ENCODE data around the gene RAI14. TPM values are rescaled to one million over a fixed set of nuclear protein-coding genes. Genes with fewer than 3 reads are reported as not detected.

Gene RAI14
- total RNA-seq, 2 experiments from 2014 or later: 0.92 to 12.3 TPM

DNA sequence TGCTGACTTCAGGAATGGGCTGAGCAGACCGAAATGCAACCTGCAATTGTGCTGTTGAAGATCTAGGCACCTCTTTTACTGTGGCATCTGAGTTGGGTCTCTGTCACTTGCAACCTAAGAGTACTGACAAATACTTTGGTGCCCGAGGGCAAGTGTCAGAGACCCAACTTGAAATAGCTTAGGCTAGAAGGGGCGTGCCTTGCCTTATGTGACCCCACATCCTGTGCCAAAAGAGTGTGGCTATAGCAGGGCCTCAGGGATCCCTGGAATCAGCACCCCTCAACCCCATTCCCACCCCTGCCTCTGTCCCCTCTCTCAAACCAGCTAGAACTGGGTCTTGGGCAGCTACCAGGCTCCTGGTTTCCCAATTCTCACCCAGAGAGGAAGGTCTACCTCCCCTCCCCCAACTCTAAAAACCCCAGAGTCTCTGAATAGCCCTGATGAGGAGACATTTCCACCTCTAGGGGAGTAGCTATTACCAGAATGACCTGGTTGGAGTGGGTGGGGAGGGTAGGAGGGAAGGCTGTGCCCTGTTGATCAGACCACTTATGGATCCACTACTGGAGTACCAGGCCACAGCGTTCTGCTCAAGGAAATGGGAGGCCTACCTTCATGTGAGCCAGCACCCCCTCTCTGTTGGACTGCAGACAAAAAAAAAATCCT lies 17.5 kb downstream of the RAI14 start:
- Histone ChIP-seq H3K4me3 (ENCODE audit: low read depth, low read length, poor library complexity, severe bottlenecking) (no peak overlapping the region), H2AFZ (ENCODE audit: low read length) (no peak overlapping the region), H3K79me2 (ENCODE audit: insufficient read depth, low read depth, low read length) (no peaks in the 10 kb centered on the region), H3K4me2 (ENCODE audit: low read length) (no peak overlapping the region), H3K36me3 (ENCODE audit: insufficient read depth, low read length) (no peaks in the 10 kb centered on the region), H3K4me1 (ENCODE audit: insufficient read depth, low read length, poor library complexity, severe bottlenecking) (no peaks in the 10 kb centered on the region), H3K27ac (ENCODE audit: low read depth, low read length, poor library complexity, severe bottlenecking) (no peak overlapping the region), H3K9me2 (ENCODE audit: insufficient read depth, low read length) (no peaks in the 10 kb centered on the region), H4K20me1 (ENCODE audit: insufficient read depth, low read length) (no peaks in the 10 kb centered on the region), H3K9me3 (ENCODE audit: low read length) (no peaks in the 10 kb centered on the region)
- TF ChIP-seq, protein P1, sequence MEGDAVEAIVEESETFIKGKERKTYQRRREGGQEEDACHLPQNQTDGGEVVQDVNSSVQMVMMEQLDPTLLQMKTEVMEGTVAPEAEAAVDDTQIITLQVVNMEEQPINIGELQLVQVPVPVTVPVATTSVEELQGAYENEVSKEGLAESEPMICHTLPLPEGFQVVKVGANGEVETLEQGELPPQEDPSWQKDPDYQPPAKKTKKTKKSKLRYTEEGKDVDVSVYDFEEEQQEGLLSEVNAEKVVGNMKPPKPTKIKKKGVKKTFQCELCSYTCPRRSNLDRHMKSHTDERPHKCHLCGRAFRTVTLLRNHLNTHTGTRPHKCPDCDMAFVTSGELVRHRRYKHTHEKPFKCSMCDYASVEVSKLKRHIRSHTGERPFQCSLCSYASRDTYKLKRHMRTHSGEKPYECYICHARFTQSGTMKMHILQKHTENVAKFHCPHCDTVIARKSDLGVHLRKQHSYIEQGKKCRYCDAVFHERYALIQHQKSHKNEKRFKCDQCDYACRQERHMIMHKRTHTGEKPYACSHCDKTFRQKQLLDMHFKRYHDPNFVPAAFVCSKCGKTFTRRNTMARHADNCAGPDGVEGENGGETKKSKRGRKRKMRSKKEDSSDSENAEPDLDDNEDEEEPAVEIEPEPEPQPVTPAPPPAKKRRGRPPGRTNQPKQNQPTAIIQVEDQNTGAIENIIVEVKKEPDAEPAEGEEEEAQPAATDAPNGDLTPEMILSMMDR (conservative IDR thresholded peaks at IDR 0.05; ENCODE audit: low read length): no peak
- no peak for TF ChIP-seq EZH2phosphoT487 (IDR thresholded peaks at IDR 0.05; ENCODE audit: borderline replicate concordance, low read depth, low read length)
- CTCF ChIA-PET (ENCODE audit: unreplicated experiment): interaction anchor here (0.5 kb wide), 1 partner anchor 413 kb away, joined by 4 read pairs; no protein-coding TSS in a partner anchor
- no peak for DNase-seq (ENCODE audit: low spot score)
- POLR2A ChIA-PET: interaction anchor here (0.7 kb wide), 1 partner anchor 1153 kb away, joined by 3 read pairs; no protein-coding TSS in a partner anchor
- intact Hi-C loops (cut with micrococcal nuclease; ENCODE audit: unreplicated experiment): no loop called here
- BruUV-seq (replicated peaks): no TSS peak

DNA sequence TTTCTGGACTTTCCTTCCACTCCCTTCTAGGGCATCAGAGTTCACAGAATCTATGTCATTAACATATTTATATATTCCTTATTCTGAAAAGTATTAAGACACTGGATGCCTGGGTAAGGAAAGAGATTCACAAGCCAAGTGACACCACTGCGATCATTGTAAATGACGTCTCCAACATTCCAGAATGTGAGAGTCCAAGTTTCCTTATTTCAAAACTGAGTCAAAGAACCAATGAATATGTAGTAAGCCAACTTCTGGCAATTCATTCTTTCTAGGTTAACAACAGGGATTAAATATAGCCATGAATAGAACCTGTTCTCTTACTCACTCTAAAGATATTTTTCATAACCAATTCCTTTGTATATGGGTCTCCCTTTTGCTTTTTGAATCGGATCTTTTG lies 18.1 kb downstream of the RAI14 start:
- no peak overlapping the region for H3K27ac ChIP-seq (ENCODE audit: low read depth, low read length, poor library complexity, severe bottlenecking)
- no peaks in the 10 kb centered on the region for H3K79me2 ChIP-seq (ENCODE audit: insufficient read depth, low read depth, low read length)
- DNase-seq (ENCODE audit: low spot score): no peak
- H3K36me3 ChIP-seq (ENCODE audit: insufficient read depth, low read length): no peaks in the 10 kb centered on the region
- H2AFZ ChIP-seq (ENCODE audit: low read length): no peak overlapping the region
- H4K20me1 ChIP-seq (ENCODE audit: insufficient read depth, low read length): no peaks in the 10 kb centered on the region
- H3K4me2 ChIP-seq (ENCODE audit: low read length): no peak overlapping the region
- ChIA-PET CTCF (ENCODE audit: unreplicated experiment) (no interaction called here), POLR2A (interaction anchor here (0.7 kb wide), 1 partner anchor 1154 kb away, joined by 3 read pairs; no protein-coding TSS in a partner anchor)
- no peaks in the 10 kb centered on the region for H3K9me3 ChIP-seq (ENCODE audit: low read length)
- TF ChIP-seq EZH2phosphoT487 (IDR thresholded peaks at IDR 0.05; ENCODE audit: borderline replicate concordance, low read depth, low read length): no peak
- TF ChIP-seq, protein P1 (conservative IDR thresholded peaks at IDR 0.05; ENCODE audit: low read length): no peak
- no peaks in the 10 kb centered on the region for H3K4me1 ChIP-seq (ENCODE audit: insufficient read depth, low read length, poor library complexity, severe bottlenecking)
- H3K9me2 ChIP-seq (ENCODE audit: insufficient read depth, low read length): no peaks in the 10 kb centered on the region
- intact Hi-C loops (cut with micrococcal nuclease; ENCODE audit: unreplicated experiment): no loop called here
- no TSS peak for BruUV-seq (replicated peaks)
- H3K4me3 ChIP-seq (ENCODE audit: low read depth, low read length, poor library complexity, severe bottlenecking): no peak overlapping the region

DNA sequence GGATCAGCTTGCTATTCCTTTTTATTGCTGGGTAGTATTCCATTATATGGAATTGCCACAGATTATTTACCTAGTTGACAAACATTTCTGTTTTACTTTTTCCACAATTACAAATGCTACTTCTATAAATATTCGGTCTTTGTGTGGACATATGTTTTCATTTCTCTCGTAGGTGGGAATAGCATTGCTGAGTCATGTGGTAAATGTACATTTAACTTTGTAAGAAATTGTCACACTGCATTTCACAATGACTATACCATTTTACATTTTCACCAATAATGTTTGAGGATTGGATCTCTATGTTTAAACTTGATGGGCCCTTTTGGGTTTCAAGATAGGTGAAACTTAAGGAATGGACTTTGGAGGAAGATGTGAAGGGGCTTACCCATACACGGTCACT lies 19.7 kb downstream of the RAI14 start:
- POLR2A ChIA-PET: interaction anchor here (0.5 to 0.7 kb wide), 2 partner anchors 48 to 112 kb away, joined by 3 read pairs; no protein-coding TSS in a partner anchor
- Histone ChIP-seq H3K4me3 (ENCODE audit: low read depth, low read length, poor library complexity, severe bottlenecking) (no peak overlapping the region), H3K9me2 (ENCODE audit: insufficient read depth, low read length) (no peaks in the 10 kb centered on the region), H3K79me2 (ENCODE audit: insufficient read depth, low read depth, low read length) (no peaks in the 10 kb centered on the region), H3K9me3 (ENCODE audit: low read length) (no peaks in the 10 kb centered on the region), H3K4me2 (ENCODE audit: low read length) (no peak overlapping the region), H3K27ac (ENCODE audit: low read depth, low read length, poor library complexity, severe bottlenecking) (no peak overlapping the region), H2AFZ (ENCODE audit: low read length) (no peak overlapping the region), H4K20me1 (ENCODE audit: insufficient read depth, low read length) (no peaks in the 10 kb centered on the region), H3K36me3 (ENCODE audit: insufficient read depth, low read length) (no peaks in the 10 kb centered on the region), H3K4me1 (ENCODE audit: insufficient read depth, low read length, poor library complexity, severe bottlenecking) (no peaks in the 10 kb centered on the region)
- BruUV-seq (replicated peaks): no TSS peak
- CTCF ChIA-PET (ENCODE audit: unreplicated experiment): no interaction called here
- intact Hi-C loops (cut with micrococcal nuclease; ENCODE audit: unreplicated experiment): no loop called here
- no peak for DNase-seq (ENCODE audit: low spot score)
- TF ChIP-seq EZH2phosphoT487 (IDR thresholded peaks at IDR 0.05; ENCODE audit: borderline replicate concordance, low read depth, low read length): no peak
- TF ChIP-seq, protein P1 (conservative IDR thresholded peaks at IDR 0.05; ENCODE audit: low read length): no peak
